ENCODE results near the gene SAP30L. TPM values are rescaled to one million over a fixed set of nuclear protein-coding genes. Genes with fewer than 3 reads are reported as not detected.

SAP30L gene
- total RNA-seq, 1 donor from 2014 or later, result 44.4 TPM

Other genes starting within 250 kb of the SAP30L start
- not detected in 2 replicates for gene HAND1, start 32.2 kb downstream of the SAP30L start, total RNA-seq